ENCODE data around the gene RNU11. TPM values are rescaled to one million over a fixed set of nuclear protein-coding genes. Genes with fewer than 3 reads are reported as not detected.
"Not testable (repeated sequence)": the region's sequence is repeated elsewhere in the genome, so short reads cannot be mapped to it uniquely, and the experiment has no call there.

Gene RNU11
- total and polyA plus RNA-seq, 8 donors = not detected

DNA sequence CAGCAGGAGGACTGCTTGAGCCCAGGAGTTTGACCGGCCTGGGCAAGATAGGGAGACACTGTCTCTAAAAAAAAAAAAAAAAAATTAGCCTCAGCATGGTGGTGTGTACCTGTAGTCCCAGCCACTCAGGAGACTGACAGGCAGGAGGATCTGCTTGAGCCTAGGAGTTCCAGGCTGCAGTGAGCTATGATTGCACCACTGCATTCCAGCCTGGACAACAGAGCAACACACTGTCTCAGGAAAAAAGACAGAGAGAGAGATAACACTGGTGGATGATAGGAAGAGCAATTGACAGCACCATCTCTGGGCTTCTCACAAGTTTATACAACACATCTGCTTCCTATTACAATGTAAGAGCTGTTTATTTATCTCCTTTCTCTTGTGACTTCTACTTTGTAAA is 2.4 kb upstream of the RNU11 start:
- H3K9me3 ChIP-seq = no peaks in the 10 kb centered on the region
- ATAC-seq (no peak), DNase-seq (no peak)
- no peak overlapping the region for H3K4me3 ChIP-seq
- TF ChIP-seq, protein P1, sequence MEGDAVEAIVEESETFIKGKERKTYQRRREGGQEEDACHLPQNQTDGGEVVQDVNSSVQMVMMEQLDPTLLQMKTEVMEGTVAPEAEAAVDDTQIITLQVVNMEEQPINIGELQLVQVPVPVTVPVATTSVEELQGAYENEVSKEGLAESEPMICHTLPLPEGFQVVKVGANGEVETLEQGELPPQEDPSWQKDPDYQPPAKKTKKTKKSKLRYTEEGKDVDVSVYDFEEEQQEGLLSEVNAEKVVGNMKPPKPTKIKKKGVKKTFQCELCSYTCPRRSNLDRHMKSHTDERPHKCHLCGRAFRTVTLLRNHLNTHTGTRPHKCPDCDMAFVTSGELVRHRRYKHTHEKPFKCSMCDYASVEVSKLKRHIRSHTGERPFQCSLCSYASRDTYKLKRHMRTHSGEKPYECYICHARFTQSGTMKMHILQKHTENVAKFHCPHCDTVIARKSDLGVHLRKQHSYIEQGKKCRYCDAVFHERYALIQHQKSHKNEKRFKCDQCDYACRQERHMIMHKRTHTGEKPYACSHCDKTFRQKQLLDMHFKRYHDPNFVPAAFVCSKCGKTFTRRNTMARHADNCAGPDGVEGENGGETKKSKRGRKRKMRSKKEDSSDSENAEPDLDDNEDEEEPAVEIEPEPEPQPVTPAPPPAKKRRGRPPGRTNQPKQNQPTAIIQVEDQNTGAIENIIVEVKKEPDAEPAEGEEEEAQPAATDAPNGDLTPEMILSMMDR (IDR thresholded peaks at IDR 0.05) = no peak
- intact Hi-C loops (cut with DNase I) = no loop called here
- H3K36me3 ChIP-seq = no peaks in the 10 kb centered on the region
- no peaks in the 10 kb centered on the region for H3K27me3 ChIP-seq
- peaks cover 15 to 49% of the 10 kb centered on the region in 2 donors for H3K4me1 ChIP-seq
- no peak overlapping the region for H3K27ac ChIP-seq

DNA sequence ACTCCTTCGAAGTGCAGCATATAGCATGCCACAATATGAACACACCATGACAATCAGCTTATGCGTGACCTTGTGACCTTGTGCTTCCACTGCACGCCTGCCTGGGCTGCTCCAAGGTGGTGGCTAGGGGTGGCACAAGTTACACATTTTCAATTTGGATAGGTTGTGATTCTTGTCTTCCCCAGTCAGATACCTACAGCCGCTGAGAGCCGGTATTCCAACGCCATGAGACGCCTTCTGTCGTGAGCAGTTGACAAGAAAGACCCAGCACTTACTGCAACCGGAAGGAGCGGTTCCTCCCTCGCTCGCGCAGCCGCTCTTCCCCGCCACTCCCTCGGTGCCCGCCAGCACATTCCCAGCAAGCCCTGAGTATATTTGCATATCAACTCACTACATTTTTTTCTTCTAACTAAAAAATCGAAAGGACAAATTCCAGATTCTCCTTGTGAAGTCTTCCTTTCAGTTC is 359 bp upstream of the RNU11 start:
- peak overlapping the region; percentile 91 to 97 for H3K27ac ChIP-seq
- intact Hi-C loops (cut with DNase I) = no loop called here
- TF ChIP-seq, protein P1 (IDR thresholded peaks at IDR 0.05) = no peak
- no peaks in the 10 kb centered on the region for H3K9me3 ChIP-seq
- peak overlapping the region; percentile 18 to 36 for H3K4me3 ChIP-seq
- no peaks in the 10 kb centered on the region for H3K36me3 ChIP-seq
- ATAC-seq (peak; percentile 92), DNase-seq (peak; percentile 94 to 96 (median 96))
- no peaks in the 10 kb centered on the region for H3K27me3 ChIP-seq
- peaks cover 8 to 42% of the 10 kb centered on the region in 2 donors for H3K4me1 ChIP-seq

DNA sequence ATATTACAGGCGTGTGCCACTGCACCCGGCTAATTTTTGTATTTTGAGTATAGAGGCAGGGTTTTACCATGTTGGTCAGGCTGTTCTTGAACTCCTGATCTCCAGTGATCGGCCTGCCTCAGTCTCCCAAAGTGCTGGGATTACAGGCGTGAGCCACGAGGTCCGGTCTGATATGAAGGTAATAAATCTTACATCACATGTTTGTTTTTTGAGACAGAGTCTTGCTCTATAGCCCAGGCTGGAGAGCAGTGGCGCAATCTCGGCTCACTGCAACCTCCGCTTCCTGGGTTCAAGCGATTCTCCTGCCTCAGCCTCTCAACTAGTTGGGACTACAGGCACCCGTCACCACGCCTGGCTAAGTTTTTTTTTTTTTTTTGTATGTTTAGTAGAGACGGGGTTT is 4.7 kb downstream of the RNU11 start:
- peak in 1 of 4 donors; percentile 28 for DNase-seq
- ATAC-seq; H3K9me3 ChIP-seq; intact Hi-C loops (cut with DNase I); H3K36me3 ChIP-seq; H3K4me3 ChIP-seq; H3K27ac ChIP-seq; H3K27me3 ChIP-seq: not testable (repeated sequence)
- peaks cover 0 to 19% of the 10 kb centered on the region in 2 donors for H3K4me1 ChIP-seq

DNA sequence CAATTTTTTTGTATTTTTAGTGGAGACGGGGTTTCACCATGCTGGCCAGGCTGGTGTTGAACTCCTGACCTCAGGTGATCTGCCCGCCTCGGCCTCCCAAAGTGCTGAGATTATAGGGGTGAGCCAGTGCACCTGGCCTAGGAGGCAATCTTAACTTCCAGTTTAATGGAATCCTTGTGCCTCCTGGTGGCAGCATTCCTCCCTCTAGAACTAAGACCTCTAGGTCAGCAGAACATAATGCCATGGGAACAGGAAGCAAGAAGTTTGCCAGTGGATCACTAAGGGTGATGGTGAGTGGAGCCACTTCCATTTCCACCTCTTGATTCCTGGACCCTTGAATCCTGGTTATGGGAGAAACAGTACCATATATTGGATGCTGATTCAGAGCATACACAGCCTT is 5.5 kb downstream of the RNU11 start:
- H3K27me3 ChIP-seq; H3K27ac ChIP-seq; H3K36me3 ChIP-seq; intact Hi-C loops (cut with DNase I); H3K4me3 ChIP-seq; H3K9me3 ChIP-seq: not testable (repeated sequence)
- peaks cover 0 to 16% of the 10 kb centered on the region in 2 donors for H3K4me1 ChIP-seq
- ATAC-seq = peak; percentile 16
- peak in 2 of 4 donors; percentile 5 to 17 for DNase-seq

DNA sequence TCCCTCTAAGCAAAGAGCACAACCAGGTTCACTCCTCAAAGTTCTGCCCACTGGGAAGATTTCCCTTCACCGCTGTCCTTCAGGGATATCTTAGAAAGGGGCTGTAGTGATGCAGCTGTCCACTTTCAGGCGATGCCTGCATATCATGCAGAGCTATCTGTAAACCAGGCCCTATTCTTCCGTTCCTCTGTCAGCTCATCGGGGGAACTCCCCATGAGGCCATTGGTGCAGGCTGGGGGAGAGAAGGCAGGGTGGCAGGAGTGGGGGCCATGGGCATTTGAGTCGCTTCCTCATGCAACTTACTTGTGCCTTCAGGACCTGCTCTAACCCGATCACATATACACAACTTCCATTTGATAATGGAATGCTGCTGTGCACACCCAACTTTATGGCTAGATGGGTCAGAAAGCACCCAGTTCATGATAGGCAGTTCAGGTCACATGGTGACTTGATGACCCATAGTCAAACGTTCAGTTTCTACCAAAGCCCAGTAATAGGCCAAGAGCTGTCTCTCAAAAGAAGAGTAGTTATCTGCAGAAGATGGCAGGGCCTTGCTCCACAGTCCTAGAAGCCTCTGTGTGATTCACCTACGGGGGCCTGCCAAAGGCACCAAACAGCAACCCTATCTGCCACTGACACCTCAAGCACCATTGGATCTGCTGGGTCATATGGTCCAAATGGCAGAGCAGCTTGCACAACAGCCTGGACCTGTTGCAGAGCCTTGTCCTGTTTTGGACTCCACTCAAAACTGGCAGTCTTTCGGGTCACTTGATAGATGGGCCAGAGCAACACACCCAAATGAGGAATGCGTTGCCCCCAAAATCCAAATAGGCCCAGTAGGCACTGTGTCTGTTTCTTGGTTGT is 7.3 kb downstream of the RNU11 start:
- ATAC-seq; H3K36me3 ChIP-seq; intact Hi-C loops (cut with DNase I); H3K4me3 ChIP-seq; H3K4me1 ChIP-seq; H3K27ac ChIP-seq; H3K9me3 ChIP-seq; H3K27me3 ChIP-seq: not testable (repeated sequence)
- DNase-seq = peak in 1 of 4 donors; percentile 5

DNA sequence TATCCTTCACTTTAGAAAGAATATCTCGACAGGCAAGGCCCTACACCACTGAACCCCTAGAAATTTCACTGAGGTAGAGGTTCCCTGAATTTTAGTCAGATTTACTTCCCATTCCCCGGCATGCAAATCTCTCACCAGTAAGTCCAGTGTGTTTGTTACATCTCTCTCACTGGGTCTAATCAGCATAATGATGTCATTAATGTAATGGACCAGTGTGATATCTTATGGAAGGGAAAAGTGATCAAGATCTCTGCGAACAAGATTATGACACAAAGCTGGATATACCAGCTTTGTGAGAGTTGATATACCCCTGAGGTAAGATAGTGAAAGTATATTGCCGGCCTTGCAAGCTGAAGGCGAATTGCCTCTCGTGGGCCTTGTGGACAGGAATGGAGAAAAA is 7.9 kb downstream of the RNU11 start:
- no peaks in the 10 kb centered on the region for H3K27me3 ChIP-seq
- H3K4me1 ChIP-seq = peaks cover 0 to 5% of the 10 kb centered on the region in 2 donors
- H3K27ac ChIP-seq = no peak overlapping the region
- H3K9me3 ChIP-seq = no peaks in the 10 kb centered on the region
- DNase-seq = no peak
- no peaks in the 10 kb centered on the region for H3K36me3 ChIP-seq
- intact Hi-C loops (cut with DNase I) = no loop called here
- TF ChIP-seq, protein P1 (IDR thresholded peaks at IDR 0.05) = no peak
- no peak overlapping the region for H3K4me3 ChIP-seq
- no peak for ATAC-seq
